Measurements from ENCODE around the gene ANKRD22.

DNA sequence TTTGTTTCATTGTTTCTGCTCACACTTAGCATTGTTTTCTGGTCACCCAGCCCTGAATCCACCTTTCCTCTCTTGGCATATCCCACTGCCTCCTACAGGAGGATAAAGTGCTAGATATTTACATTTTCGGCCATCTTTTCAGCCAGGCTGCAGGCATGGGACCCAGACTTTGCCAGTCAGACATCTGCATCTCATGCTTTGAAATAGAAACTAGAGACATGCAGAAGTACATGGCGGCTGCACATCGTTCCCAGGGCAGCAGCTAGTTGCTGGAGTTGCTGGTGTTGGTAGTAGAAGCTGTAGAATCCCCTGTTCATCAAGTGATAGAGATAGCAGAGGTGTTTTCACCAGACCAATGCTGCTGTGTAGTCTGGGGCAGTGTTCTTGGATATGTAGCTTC lies 47.1 kb upstream of the ANKRD22 start:
- TF ChIP-seq RNF2 (IDR thresholded peaks at IDR 0.05), result no peak
- TF ChIP-seq PRPF4 (IDR thresholded peaks at IDR 0.05; ENCODE audit: insufficient read depth, low read depth, low read length, poor library complexity, severe bottlenecking), result no peak
- no peak for TF ChIP-seq ZFPM2 (CRISPR knock-in tag; IDR thresholded peaks at IDR 0.05)
- TF ChIP-seq YY1 (IDR thresholded peaks at IDR 0.05; ENCODE audit: borderline replicate concordance in 1 of 3, control insufficient read depth in 1 of 3, extremely low read depth in 1 of 3, insufficient read depth in 3 of 3, insufficient read length in 1 of 3, insufficient replicate concordance in 2 of 3, low read depth in 1 of 3, low read length in 2 of 3), result no peak
- TF ChIP-seq, protein P1, sequence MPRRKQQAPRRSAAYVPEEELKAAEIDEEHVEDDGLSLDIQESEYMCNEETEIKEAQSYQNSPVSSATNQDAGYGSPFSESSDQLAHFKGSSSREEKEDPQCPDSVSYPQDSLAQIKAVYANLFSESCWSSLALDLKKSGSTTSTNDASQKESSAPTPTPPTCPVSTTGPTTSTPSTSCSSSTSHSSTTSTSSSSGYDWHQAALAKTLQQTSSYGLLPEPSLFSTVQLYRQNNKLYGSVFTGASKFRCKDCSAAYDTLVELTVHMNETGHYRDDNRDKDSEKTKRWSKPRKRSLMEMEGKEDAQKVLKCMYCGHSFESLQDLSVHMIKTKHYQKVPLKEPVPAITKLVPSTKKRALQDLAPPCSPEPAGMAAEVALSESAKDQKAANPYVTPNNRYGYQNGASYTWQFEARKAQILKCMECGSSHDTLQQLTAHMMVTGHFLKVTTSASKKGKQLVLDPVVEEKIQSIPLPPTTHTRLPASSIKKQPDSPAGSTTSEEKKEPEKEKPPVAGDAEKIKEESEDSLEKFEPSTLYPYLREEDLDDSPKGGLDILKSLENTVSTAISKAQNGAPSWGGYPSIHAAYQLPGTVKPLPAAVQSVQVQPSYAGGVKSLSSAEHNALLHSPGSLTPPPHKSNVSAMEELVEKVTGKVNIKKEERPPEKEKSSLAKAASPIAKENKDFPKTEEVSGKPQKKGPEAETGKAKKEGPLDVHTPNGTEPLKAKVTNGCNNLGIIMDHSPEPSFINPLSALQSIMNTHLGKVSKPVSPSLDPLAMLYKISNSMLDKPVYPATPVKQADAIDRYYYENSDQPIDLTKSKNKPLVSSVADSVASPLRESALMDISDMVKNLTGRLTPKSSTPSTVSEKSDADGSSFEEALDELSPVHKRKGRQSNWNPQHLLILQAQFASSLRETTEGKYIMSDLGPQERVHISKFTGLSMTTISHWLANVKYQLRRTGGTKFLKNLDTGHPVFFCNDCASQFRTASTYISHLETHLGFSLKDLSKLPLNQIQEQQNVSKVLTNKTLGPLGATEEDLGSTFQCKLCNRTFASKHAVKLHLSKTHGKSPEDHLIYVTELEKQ (CRISPR knock-in tag; IDR thresholded peaks at IDR 0.05), result no peak
- no peak for TF ChIP-seq RFX1 (IDR thresholded peaks at IDR 0.05)
- TF ChIP-seq, protein P2, sequence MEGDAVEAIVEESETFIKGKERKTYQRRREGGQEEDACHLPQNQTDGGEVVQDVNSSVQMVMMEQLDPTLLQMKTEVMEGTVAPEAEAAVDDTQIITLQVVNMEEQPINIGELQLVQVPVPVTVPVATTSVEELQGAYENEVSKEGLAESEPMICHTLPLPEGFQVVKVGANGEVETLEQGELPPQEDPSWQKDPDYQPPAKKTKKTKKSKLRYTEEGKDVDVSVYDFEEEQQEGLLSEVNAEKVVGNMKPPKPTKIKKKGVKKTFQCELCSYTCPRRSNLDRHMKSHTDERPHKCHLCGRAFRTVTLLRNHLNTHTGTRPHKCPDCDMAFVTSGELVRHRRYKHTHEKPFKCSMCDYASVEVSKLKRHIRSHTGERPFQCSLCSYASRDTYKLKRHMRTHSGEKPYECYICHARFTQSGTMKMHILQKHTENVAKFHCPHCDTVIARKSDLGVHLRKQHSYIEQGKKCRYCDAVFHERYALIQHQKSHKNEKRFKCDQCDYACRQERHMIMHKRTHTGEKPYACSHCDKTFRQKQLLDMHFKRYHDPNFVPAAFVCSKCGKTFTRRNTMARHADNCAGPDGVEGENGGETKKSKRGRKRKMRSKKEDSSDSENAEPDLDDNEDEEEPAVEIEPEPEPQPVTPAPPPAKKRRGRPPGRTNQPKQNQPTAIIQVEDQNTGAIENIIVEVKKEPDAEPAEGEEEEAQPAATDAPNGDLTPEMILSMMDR (IDR thresholded peaks at IDR 0.05 in 2 of 3, conservative IDR thresholded peaks at IDR 0.05 in 1 of 3; ENCODE audit: insufficient read depth in 2 of 3, low read depth in 1 of 3, low read length in 3 of 3), result no peak

Measured in K562 (cell line).